ENCODE results near the gene CTAGE4.

DNA sequence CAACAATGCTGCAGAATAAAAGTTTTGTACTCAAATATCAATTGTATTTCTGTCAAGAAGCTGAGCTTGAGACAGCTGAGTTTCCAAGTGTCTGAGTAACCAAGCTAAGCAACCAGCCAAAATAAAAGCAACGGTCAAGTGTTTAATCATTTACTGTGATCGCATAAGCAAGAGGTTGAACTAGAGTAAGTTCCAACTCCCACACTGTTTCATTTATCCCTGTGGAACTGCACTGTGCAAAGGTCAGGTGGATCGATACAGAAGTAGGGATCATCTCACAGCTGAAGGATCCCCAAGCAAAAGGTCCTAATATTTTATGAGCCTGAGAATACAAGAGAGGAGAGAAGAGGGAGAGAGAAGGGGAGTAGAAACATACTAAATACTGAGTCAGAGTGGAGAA lies 38.8 kb upstream of the CTAGE4 start:
- TF ChIP-seq CTCF (IDR thresholded peaks at IDR 0.05; ENCODE audit: low read depth, low read length), result no peak
- TF ChIP-seq EZH2phosphoT487 (IDR thresholded peaks at IDR 0.05; ENCODE audit: low read depth), result no peak
